ENCODE measurements around the gene ZSCAN30. TPM values are rescaled to one million over a fixed set of nuclear protein-coding genes. Genes with fewer than 3 reads are reported as not detected.

Gene ZSCAN30
- total and polyA plus RNA-seq, 9 of the 15 experiments (the other 6 are each of a cell fraction or from before 2014, with no cell fraction given) = 4.6 to 13.6 (median 10.8) TPM

DNA sequence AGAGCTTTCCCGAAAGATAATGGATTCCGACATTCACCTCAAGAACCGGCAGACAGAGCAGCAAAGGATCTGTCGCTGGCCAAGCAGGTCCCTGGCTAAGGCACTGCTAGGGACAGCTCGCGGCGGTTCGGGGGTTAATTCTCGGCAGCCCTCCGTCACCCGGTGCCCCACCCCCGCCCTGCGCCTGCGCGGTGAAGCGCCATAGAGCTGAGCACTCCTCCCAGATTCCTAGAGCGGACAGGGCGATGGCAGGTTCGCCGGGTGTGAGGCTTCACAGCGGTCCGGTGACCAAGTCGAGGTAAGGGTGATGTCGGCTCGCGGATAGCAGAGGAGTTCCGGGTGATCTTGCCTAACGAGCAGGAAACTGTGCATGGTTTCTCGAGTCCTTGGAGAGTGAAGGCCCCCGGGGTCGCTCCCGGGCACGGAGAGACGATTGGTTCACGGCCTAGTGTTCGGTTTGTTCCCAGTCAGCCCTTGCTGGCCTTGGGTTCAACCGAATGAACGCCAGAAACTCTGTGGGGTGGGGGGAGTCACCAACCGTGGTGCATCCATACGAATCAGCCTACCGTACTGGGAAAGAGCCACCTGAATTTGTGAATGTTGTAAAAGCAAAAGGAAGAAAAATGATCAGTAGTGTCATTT, at the start of gene ZSCAN30 (continued):
- TF ChIP-seq, protein P1, sequence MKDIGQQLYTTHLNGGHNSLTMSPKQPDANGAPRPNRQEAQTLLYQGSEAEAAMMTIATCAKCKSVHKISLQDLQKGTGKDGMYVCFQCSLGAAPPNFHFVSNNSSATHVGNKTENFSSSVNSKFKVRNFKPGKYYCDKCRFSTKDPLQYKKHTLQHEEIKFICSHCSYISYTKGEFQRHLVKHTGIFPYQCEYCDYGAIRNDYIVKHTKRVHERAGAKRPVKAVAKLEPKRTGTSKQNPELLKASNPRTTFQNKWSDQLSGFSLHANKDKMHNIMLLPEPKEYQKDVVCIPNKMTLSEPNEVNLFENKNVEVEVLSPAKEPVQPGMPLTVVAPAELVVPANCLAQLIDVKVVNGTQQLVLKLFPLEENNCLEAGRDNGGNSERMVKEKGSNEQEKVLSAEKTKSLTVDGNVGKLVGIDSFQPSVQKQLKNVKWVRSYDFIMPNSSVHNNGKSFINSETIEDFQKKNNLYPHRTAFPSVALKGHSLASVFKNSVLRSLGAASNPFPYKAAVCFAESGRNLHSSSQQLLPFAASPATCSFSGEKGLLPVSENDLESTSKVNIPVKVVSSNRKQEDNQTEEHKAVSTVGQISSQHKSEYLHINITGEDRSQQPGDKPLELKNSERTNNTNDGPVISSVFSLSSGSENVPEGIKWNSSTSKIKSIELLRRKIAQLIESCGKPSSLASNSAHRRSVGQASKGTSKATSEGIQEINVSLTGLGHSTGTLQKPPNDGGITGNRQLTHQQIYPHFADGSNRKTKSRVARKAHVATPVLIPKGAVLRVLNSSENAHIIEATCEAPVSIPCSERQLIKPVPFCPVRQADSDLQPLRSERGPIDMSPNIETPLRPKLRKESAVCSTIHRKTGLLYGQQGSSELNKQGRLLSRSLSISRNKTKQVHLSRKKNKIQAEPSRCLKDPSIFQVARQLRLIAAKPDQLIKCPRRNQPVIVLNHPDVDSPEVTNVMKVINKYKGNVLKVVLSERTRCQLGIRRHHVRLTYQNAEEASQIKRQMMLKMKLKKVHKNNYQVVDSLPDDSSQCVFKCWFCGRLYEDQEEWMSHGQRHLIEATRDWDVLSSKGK (CRISPR knock-in tag; IDR thresholded peaks at IDR 0.05) = no peak
- TF ChIP-seq ZNF778 (CRISPR knock-in tag; IDR thresholded peaks at IDR 0.05) (no peak), ZNF174 (CRISPR knock-in tag; IDR thresholded peaks at IDR 0.05) (no peak), BRD9 (IDR thresholded peaks at IDR 0.05; ENCODE audit: low read depth, partially characterized antibody) (no peak), ZNF57 (CRISPR knock-in tag; IDR thresholded peaks at IDR 0.05) (no peak), TAF9B (IDR thresholded peaks at IDR 0.05; ENCODE audit: partially characterized antibody) (peak; percentile 94), ETS2 (tag; IDR thresholded peaks at IDR 0.05; ENCODE audit: borderline replicate concordance, poor library complexity, severe bottlenecking) (no peak), ZNF431 (CRISPR knock-in tag; IDR thresholded peaks at IDR 0.05) (0 out of 2 replicates have a peak, but pooled peaks have one; percentile 32), ZNF217 (CRISPR knock-in tag; IDR thresholded peaks at IDR 0.05) (no peak), ZNF717 (CRISPR knock-in tag; IDR thresholded peaks at IDR 0.05) (no peak), SIN3B (IDR thresholded peaks at IDR 0.05; ENCODE audit: low read depth) (peak; percentile 95), IFI16 (CRISPR knock-in tag; IDR thresholded peaks at IDR 0.05) (no peak), TBL1XR1 (IDR thresholded peaks at IDR 0.05; ENCODE audit: low read length in 2 of 2) (peak; percentile 63 to 72; a peak in 3 of 4 replicates), GATA2 (CRISPR knock-in tag; IDR thresholded peaks at IDR 0.05) (no peak), ZBTB17 (CRISPR knock-in tag; IDR thresholded peaks at IDR 0.05) (peak; percentile 65), PHB (CRISPR knock-in tag; IDR thresholded peaks at IDR 0.05) (0 out of 2 replicates have a peak, but pooled peaks have one; percentile 5), CBX2 (IDR thresholded peaks at IDR 0.05; ENCODE audit: insufficient read depth, low read length, poor library complexity, severe bottlenecking) (no peak), ZNF780A (CRISPR knock-in tag; IDR thresholded peaks at IDR 0.05) (no peak), KDM4B (IDR thresholded peaks at IDR 0.05; ENCODE audit: borderline replicate concordance in 2 of 2, low read depth in 1 of 2) (peak in 1 of 2 experiments; percentile 47; a peak in 1 of 4 replicates), ZNF75A (CRISPR knock-in tag; IDR thresholded peaks at IDR 0.05) (no peak), GATAD2A (IDR thresholded peaks at IDR 0.05) (0 out of 2 replicates have a peak, but pooled peaks have one; percentile 74), HDAC1 (IDR thresholded peaks at IDR 0.05) (peak in 1 of 2 experiments; percentile 91; a peak in 2 of 4 replicates)
- TF ChIP-seq, protein P2, sequence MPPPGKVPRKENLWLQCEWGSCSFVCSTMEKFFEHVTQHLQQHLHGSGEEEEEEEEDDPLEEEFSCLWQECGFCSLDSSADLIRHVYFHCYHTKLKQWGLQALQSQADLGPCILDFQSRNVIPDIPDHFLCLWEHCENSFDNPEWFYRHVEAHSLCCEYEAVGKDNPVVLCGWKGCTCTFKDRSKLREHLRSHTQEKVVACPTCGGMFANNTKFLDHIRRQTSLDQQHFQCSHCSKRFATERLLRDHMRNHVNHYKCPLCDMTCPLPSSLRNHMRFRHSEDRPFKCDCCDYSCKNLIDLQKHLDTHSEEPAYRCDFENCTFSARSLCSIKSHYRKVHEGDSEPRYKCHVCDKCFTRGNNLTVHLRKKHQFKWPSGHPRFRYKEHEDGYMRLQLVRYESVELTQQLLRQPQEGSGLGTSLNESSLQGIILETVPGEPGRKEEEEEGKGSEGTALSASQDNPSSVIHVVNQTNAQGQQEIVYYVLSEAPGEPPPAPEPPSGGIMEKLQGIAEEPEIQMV (tag; conservative IDR thresholded peaks at IDR 0.05; ENCODE audit: low read depth) = peak; percentile 100
- TF ChIP-seq, protein P3, sequence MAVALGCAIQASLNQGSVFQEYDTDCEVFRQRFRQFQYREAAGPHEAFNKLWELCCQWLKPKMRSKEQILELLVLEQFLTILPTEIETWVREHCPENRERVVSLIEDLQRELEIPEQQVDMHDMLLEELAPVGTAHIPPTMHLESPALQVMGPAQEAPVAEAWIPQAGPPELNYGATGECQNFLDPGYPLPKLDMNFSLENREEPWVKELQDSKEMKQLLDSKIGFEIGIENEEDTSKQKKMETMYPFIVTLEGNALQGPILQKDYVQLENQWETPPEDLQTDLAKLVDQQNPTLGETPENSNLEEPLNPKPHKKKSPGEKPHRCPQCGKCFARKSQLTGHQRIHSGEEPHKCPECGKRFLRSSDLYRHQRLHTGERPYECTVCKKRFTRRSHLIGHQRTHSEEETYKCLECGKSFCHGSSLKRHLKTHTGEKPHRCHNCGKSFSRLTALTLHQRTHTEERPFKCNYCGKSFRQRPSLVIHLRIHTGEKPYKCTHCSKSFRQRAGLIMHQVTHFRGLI (CRISPR knock-in tag; IDR thresholded peaks at IDR 0.05) = no peak

Measured in K562 (cell line).